ENCODE data around the gene ADO.

Gene ADO

DNA sequence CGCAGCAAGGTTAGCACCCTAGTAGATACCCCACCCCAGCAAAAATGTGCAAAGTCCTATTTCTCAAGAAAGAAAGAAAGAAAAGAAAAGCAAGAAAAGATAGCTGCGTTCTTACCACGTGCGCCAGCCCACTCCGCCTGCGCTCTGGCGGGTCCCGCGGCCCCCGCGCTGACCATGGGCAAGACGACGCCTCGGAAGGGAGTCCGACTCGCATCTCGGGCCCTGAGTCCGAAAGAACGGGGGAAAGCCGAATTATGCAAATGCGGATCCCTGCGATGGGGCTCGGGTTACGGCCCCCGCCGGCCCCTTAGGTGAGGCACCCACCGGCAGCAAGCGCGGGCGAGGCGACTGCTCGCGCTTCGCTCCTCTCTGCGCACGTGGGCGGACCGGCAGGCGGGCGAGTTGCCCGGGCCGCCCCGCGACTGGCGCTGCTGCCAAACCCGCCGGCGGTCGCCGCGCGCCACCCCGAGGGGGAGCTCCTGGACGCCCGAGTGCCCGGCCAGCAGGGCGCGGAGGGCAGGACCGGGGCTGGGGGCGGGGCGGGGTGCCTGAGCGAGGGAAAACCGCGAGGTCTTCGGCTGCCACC lies 14.0 kb downstream of the ADO start:
- no peak for DNase-seq (ENCODE audit: low read depth)

DNA sequence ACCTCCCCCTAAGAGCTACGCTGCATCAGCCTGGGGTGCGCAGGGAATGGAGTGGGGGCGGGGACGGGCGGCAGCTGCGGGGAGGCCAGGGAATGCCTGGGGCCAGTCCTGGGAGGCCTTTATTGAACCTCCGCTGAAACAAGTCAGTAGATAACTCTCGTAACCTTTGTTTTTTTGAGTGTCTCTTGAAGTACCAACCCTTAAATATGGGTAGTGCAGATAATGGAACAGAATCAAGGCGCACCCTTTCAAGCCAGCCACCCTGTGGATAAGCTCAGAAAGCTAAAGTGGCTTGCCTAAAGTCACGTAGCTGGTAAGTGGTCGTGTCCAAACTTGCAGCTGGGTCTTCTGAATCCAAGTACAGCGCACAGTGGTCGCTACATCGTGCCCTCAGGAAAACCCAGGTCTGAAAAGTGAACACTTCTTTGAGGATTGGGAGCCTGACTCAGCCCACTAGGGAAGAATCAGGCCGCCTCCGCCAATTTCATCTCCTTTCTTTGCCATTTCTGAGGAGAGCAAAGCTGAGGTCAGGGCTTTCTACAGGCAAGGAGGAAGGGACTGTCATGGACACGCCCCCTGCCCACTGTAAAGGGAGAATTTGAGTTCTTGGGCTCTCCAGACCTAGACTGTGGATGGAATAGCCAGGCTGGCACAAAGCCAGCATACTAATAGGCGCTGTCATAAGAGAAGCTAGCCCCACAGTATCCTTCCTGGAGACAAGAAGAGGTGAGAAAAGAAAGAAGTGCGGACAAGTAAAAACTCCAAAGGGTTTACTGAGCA lies 14.8 kb downstream of the ADO start:
- DNase-seq (ENCODE audit: low read depth): no peak

DNA sequence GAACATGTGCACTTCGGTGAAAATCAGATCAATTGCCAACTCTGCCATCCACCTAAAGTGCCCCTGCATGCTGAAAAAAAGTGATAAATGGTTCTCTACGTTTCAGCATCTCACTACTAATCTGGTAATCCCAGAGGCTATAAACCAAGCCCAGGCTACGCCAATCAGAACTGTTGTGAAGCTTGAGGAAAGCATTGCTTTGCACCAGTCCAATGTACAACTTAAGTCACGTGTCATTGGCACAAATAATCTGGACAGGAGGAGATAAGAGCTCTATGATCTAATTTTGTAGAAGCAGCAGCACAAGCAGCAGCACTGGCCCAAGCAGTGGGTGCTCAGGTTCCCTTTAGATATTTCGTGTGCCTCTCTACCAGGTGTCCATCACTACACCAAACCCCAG lies 16.1 kb downstream of the ADO start:
- no peak for DNase-seq (ENCODE audit: low read depth)

DNA sequence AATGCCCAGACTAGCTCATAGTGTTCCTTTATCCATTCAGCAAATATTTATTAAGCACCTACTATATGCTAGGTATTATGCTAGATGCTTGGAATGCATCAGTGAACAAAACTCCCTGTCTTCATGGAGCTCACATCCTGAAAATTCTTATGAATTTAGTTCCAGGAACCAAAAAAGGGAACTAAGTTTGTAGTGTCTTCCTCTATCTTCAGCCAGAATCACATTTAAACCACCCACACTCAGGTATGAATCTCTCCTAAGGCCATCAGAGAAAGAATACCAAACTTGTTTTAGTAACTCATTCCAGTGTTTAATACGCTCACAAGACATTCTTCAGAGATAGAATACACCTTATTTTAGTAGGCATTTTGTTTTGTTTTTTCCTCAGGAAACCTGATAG lies 21.8 kb downstream of the ADO start:
- no peak for DNase-seq (ENCODE audit: low read depth)

DNA sequence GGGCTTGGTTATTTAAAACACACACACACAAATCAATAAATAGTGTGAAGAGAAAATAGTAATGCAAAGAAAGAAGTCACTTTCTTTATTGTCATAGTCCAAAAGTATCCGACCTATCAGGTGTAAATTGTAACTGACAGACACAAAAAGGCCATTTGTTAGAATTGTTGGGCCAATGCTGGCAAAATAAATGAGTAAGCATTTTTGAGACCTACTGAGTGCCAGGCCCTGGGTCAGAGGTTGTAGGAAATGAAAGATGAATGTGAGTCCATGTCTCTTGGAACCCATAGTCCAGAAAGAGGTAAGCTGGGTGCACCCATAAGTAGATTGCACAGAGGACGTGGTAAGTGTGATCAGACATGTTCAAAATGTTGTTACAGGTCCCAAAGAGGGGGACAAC lies 25.1 kb downstream of the ADO start:
- no peak for DNase-seq (ENCODE audit: low read depth)

DNA sequence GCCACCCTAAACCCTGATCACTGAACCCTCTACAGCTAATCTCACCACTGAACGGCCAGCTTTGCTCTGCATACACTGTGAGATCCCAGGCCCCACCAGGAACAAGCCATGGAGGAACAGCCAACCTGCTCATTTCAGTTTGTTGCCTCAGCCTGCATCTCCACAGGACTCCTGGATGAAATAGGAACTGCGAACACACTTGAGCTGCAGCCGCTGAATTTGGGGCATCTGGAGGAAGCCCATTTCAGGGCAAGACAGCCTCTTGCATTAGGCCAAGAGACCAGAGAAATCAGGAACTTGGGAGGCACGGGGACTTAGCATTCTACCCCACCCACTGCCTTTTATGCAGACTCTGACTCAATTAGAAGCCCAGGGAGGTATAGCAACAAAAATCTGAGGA lies 26.2 kb downstream of the ADO start:
- no peak for DNase-seq (ENCODE audit: low read depth)

DNA sequence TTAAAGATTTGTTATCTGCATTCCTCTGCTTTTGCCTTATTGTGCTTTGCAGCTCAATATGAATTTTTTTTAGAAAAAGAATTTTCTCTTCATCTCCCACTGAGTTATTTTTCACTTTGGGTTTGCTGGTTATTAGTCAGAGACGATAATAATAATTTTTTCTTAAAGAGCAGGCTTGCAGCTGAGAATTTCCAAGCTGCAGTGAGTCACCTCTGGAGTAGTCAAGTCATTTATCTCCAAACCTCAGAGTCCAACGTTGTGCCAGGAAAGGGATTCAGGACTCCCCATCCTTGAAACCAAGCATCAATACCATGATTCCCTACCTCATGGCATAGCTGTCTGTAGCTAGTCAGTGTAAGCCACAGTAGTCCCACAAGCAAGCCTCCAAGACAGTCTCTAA lies 26.8 kb downstream of the ADO start:
- DNase-seq (ENCODE audit: low read depth): no peak

DNA sequence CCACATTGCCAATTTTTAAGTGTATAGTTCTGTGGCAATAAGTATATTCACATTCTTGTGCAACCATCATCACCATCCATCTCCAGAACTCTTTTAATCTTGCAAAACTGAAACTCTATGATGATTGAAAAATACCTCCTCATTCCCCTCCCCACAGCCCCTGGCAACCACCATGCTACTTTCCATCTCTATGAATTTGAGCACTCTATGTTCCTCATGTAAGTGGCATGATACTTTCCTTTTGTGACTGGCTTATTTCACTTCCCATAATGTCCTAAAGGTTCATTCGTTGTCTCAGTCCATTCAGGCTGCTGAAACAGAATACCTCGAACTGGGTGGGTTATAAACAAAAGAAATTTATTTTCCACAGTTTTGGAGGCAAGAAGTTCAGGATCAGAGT lies 35.1 kb downstream of the ADO start:
- no peak for DNase-seq (ENCODE audit: low read depth)

DNA sequence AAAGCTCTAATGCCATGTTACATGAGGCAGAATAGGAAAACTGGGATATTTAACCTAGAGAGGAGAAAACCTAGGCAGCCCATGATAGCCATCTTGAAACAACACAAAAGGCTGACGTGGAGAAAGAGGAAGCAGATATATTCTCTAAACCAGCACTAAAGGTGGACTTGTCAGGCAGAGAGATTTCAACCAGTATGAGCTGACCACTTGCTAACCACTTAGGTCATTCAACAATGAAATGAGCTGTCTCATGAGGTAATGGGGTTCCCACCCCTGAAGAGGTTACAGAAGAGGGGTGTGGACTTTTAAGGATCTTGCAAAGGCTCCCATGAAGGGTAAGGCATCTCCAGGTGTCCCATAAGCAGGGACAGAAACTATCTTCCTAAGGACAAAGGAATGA lies 38.5 kb downstream of the ADO start:
- no peak for DNase-seq (ENCODE audit: low read depth)

DNA sequence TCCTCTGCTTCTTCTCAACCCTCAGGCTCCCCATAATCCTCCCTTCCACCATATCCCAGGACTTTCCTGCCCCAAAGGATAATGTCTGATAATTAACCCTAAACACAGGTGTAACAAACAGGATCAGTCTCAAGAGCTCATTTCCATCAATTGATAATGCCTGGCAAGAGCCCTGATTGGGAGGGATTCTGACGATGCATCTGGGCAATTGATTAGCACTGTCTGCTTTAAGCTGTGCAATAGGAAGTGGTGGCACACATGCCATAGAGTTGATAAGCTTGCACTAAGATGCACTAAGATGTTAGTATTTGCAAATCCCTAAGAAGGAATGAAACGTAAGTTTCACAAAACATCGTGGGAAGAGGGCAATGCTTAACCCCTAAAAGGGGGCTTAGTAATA lies 39.1 kb downstream of the ADO start:
- no peak for DNase-seq (ENCODE audit: low read depth)

DNA sequence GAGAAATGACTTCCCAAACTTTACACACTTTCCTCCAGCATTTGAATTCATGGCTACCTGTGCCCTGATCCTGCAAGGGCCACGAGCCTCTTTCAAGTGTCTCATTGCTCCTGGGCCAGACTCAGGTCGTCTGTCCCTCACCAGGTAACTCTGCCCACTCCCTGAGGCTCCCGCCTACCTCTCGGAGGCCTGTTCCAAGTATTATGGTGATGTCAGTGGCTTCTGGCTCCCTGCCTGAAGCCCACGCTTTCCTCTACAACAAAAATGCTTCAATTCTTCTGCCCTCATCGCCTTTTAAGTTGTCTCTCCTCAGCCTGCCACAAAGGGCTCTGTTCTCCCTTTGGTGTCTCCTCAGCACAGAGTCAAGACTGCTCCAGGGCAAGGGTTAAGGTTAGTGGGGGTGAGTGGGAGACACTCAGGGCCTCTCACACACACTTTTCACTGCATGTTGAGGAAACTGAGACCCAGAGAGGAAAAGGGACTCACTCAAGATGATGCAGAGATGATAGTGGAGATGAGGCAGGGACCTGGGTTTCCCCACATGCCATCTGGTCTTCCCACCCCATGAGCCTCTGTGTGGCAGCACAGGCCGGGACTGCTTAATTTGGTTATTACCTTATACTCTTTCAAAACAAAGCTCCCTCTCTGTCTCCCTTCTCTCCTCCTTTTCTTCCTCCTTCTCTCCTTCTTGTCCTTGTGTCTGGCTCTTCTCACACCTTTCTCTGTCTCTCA lies 39.9 kb downstream of the ADO start:
- no peak for DNase-seq (ENCODE audit: low read depth)

DNA sequence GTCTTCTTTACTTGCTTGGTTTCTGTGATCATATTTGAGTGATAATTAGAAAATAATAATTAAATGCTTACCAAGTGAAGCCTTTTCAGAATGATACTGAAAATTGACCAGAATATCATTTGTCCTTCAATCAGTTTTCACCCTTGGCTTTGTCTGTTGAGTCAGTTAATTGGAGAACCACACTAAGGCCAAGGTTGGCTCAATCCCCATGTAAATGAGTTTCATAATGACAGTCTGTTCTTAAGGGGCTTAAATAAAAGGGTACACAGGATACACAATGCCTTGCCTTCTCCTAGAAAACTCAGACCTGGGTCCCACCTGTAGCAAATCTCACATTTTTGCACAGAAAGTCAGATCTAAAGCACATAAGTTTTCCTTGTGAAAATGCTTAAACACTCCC lies 42.9 kb downstream of the ADO start:
- DNase-seq (ENCODE audit: low read depth): no peak

DNA sequence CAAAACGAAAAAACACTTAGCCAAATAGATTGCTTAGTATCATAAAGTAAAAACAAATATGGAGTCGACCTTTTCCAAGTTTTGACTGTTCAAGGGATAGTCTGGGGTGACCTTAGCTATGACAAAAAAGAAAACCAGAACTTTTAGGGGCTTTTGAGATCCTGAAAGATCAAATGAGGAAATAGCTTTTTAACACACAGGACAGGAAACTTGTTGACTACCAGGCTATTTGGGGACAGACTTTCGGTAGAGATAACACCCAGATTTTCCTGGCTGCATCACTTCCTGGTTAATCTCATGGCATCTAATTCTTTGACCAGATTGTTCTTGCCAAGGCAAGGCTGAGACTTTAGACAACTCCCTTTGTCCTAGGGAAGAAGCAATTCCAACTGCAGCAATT lies 46.1 kb downstream of the ADO start:
- no peak for DNase-seq (ENCODE audit: low read depth)

DNA sequence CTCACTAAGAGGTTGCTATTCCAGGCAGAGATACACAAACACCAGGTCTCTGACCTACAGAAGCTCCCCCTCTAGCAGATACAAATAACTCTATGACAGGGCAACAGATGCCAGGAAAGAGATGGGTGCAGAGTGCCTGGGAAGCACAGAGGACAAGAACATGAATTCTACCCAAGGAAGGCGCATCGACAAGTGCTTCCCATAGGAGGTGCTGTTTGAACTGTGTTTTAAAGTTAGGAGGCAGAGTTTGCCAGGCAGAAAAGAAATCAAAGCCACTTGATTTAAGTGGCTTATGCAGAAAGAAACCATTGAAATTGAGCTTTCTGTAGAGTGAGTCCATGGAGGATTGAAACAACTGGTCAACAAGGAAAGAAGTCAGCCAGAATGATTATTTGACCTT lies 46.9 kb downstream of the ADO start:
- DNase-seq (ENCODE audit: low read depth): no peak

DNA sequence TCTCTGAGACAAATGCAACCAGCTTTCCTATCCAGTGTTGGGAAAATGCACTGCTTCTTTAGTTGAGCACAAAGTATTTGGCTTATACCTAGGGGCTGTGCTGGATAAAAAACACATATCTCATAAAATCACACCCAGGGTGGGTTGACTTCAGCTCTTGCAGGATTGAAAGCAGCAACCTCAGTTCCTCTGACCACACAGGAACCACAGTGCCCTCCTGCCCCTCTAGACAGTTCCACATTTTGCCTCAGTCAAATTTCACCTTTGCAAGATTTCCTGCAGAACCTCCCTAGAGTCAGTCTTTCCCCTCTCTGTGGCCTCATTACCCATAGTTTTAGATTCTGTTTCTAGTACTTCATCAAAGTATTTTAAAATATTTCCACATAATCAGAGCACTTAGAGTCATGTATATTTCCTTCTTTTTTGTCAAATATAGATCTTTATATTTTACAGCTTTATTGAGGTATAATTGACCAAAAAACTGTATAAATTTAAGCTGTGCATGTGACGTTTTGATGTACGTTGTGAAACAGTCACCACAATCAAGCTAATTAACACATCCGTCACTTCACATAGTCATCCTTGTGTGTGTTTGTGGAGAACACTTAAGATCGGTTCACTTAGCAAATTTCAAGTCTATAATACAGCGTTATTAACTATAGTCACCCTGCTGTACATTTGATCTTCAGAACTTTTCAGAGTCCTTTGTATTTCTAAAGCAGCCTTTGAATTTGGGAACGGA lies 48.6 kb downstream of the ADO start:
- DNase-seq (ENCODE audit: low read depth): no peak

DNA sequence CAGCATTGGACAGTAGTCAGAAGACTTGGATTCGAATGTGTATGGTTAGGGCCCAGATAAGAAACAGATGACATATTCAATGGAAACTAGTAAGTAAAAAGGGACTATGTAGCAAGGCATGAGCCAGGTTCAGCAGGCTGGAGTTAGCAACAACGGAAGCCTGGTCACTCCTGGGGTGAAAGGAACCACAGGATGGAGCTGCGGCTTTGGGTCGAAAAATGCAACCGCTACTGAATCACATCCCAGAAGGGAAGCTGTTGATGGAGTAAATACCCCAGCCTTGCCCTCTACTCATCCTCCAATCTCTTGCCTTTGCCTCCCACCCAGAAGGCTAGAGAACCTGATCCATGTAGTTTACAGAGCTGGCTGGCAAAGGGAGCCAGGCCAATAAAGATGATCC lies 49.2 kb downstream of the ADO start:
- DNase-seq (ENCODE audit: low read depth): no peak

DNA sequence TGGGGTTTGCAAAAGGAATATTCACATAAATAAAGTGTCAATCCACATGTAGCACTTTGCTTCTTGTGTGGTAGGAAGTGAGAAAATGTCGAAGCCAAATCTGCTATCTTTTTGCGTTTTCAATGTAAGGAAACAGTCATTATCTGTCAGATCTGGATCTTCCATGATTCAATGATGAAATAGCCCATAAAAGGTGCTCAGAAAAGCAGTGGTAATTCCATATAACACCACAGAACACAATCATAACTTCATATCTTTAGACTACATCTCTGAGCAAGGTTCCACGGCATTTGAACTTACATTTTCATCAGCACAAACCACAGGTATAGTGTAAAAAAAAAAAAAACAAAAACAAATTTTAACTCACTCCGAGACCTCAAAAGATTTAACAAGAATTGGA lies 51.5 kb downstream of the ADO start:
- no peak for DNase-seq (ENCODE audit: low read depth)
